Activated T-cell treated with anti-CD3 and anti-CD28 coated beads for 48 hours (primary cell): ENCODE measurements around the gene GRK1.
A peak's percentile ranks its signal among the peaks of the same experiment; 100 is the strongest.
"Not testable (repeated sequence)": the region's sequence is repeated elsewhere in the genome, so short reads cannot be mapped to it uniquely, and the experiment has no call there.

Experiments
- DNase-seq: peaks from one replicate; pipeline ENCODE4 v3.0.0-alpha.2; 2020; ENCODE audit warnings: low read depth

The GRK1 gene

GRCh38 chr13:113665597-113666328 lies 1.3 kb upstream of the GRK1 start:
- no peak for DNase-seq

GRCh38 chr13:113666329-113666670 lies 719 bp upstream of the GRK1 start:
- no peak for DNase-seq

GRCh38 chr13:113667771-113668490 lies 912 bp downstream of the GRK1 start:
- no peak for DNase-seq

GRCh38 chr13:113668491-113668971 lies 1.5 kb downstream of the GRK1 start:
- no peak for DNase-seq

- DNase-seq, result no peak
Measured at GRCh38 chr13:113669231-113669754, 2.3 kb downstream of the GRK1 start.

GRCh38 chr13:113669755-113670341 lies 2.8 kb downstream of the GRK1 start:
- DNase-seq, result no peak

GRCh38 chr13:113670541-113670940 lies 3.5 kb downstream of the GRK1 start:
- no peak for DNase-seq

- DNase-seq, result no peak
Measured at GRCh38 chr13:113671066-113672001, 4.3 kb downstream of the GRK1 start.

GRCh38 chr13:113672002-113672651 lies 5.1 kb downstream of the GRK1 start:
- DNase-seq, result no peak

GRCh38 chr13:113722921-113723320 lies 55.9 kb downstream of the GRK1 start:
- DNase-seq, result no peak

- DNase-seq, result no peak
Measured at GRCh38 chr13:113723410-113724015, 56.5 kb downstream of the GRK1 start.

- DNase-seq, result no peak
Measured at GRCh38 chr13:113724016-113724758, 57.2 kb downstream of the GRK1 start.

GRCh38 chr13:113724780-113725315 lies 57.8 kb downstream of the GRK1 start:
- DNase-seq, result peak; percentile 82

- peak; percentile 36 for DNase-seq
Measured at GRCh38 chr13:113725329-113726105, 58.5 kb downstream of the GRK1 start.

GRCh38 chr13:113726106-113726821 lies 59.2 kb downstream of the GRK1 start:
- DNase-seq, result not testable (repeated sequence)

- DNase-seq, result no peak
Measured at GRCh38 chr13:113726961-113727411, 60.0 kb downstream of the GRK1 start.

GRCh38 chr13:113728571-113729054 lies 61.6 kb downstream of the GRK1 start:
- DNase-seq, result no peak
